ENCODE results near the gene SMAP2.
A peak's percentile ranks its signal among the peaks of the same experiment; 100 is the strongest.

SMAP2 gene

GRCh38 chr1:40383095-40383487, 9.6 kb downstream of the SMAP2 start:
- no peak overlapping the region for H3K4me3 ChIP-seq (ENCODE audit: low read depth, low read length)
- DNase-seq (ENCODE audit: low read depth), result no peak
- TF ChIP-seq MAX (IDR thresholded peaks at IDR 0.05; ENCODE audit: low read depth, low read length) (no peak), CTCF (IDR thresholded peaks at IDR 0.05; ENCODE audit: low read depth, low read length) (no peak), MYC (IDR thresholded peaks at IDR 0.05; ENCODE audit: low read depth, low read length) (no peak), POLR2A (IDR thresholded peaks at IDR 0.05; ENCODE audit: extremely low read depth, insufficient read length) (no peak)

DNA sequence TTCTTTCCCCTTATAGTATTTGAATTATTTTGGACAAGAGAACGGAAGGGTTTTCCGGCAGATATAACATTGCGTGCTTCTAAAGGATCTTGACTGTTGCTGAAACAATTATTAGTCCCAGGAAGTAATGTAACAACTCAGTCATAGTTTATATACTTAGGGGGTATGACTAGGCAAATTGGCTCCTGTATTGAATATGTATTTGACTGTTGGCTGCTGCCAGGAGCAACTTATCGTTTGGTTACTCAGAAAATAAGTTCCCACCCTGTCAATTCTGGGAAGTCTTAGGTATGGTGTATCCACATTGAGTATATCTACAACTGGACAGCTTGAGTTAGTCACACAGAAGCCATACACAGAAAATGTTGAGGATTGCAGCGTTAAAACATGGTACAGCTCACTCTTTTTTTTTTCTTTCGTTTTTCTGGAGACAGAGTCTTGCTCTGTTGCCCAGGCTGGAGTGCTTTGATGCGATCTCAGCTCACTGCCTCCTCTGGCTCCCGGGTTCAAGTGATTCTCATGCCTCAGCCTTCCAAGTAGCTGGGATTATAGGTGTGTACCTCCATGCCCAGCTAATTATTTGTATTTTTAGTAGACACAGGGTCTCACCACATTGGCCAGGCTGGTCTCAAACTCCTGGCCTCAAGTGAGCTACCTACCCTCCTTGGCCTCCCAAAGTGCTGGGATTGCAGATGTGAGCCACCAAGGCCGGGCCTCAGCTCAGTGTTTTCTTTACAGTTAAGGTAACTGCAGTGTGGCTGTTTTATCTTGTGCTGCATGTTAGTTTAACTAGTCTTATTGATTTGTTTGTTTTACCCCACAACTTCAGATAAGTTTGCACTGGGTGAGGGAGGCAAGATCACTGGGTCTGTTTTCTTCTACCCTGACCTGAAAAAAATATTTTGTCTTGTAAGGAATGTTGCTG, 10.2 kb downstream of the SMAP2 start:
- TF ChIP-seq CTCF (IDR thresholded peaks at IDR 0.05; ENCODE audit: low read depth, low read length) (no peak), MAX (IDR thresholded peaks at IDR 0.05; ENCODE audit: low read depth, low read length) (no peak), MYC (IDR thresholded peaks at IDR 0.05; ENCODE audit: low read depth, low read length) (no peak), POLR2A (IDR thresholded peaks at IDR 0.05; ENCODE audit: extremely low read depth, insufficient read length) (no peak)
- H3K4me3 ChIP-seq (ENCODE audit: low read depth, low read length), result no peak overlapping the region

DNA sequence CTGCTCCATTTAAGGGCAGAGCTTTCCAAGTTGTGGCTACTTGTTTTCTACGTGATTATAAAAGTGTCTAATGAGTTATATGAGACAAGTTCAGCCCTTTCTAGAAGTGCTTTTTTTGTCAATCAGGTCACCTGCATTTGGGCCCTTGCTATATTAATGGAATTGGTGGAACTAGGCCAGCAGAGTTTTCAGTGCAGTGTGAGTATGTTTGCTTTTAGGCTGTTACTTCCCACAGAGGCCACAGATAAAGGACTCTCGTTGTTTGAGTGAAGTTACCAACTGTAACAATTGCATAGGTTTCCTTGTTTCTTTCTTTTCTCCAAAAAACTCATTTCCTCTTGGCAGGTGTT, 10.9 kb downstream of the SMAP2 start:
- no peak for TF ChIP-seq MAX (IDR thresholded peaks at IDR 0.05; ENCODE audit: low read depth, low read length)
- no peak for TF ChIP-seq MYC (IDR thresholded peaks at IDR 0.05; ENCODE audit: low read depth, low read length)
- no peak for TF ChIP-seq CTCF (IDR thresholded peaks at IDR 0.05; ENCODE audit: low read depth, low read length)
- TF ChIP-seq POLR2A (IDR thresholded peaks at IDR 0.05; ENCODE audit: extremely low read depth, insufficient read length), result no peak
- DNase-seq (ENCODE audit: low read depth), result no peak
- no peak overlapping the region for H3K4me3 ChIP-seq (ENCODE audit: low read depth, low read length)

More for the DNA sequence above, 10.2 kb downstream of the SMAP2 start:
- no peak for DNase-seq (ENCODE audit: low read depth)

GRCh38 chr1:40384887-40385286, 11.4 kb downstream of the SMAP2 start:
- no peak for DNase-seq (ENCODE audit: low read depth)
- TF ChIP-seq CTCF (IDR thresholded peaks at IDR 0.05; ENCODE audit: low read depth, low read length) (no peak), POLR2A (IDR thresholded peaks at IDR 0.05; ENCODE audit: extremely low read depth, insufficient read length) (no peak), MYC (IDR thresholded peaks at IDR 0.05; ENCODE audit: low read depth, low read length) (no peak), MAX (IDR thresholded peaks at IDR 0.05; ENCODE audit: low read depth, low read length) (no peak)
- no peak overlapping the region for H3K4me3 ChIP-seq (ENCODE audit: low read depth, low read length)

- TF ChIP-seq POLR2A (IDR thresholded peaks at IDR 0.05; ENCODE audit: extremely low read depth, insufficient read length) (no peak), MAX (IDR thresholded peaks at IDR 0.05; ENCODE audit: low read depth, low read length) (peak; percentile 39), MYC (IDR thresholded peaks at IDR 0.05; ENCODE audit: low read depth, low read length) (peak; percentile 60)
- peak overlapping the region; percentile 50 for H3K4me3 ChIP-seq (ENCODE audit: low read depth, low read length)
Measured at GRCh38 chr1:40385437-40386358, 12.2 kb downstream of the SMAP2 start.

More at GRCh38 chr1:40385437-40386358, 12.2 kb downstream of the SMAP2 start:
- peak; percentile 90 for DNase-seq (ENCODE audit: low read depth)
